ENCODE results near the gene ISG15. TPM values are rescaled to one million over a fixed set of nuclear protein-coding genes. Genes with fewer than 3 reads are reported as not detected.

The ISG15 gene
- total and polyA plus RNA-seq, 2 of the 13 experiments (the other 11 are each of a cell fraction or from before 2014, with no cell fraction given): 42.1 to 54.9 TPM

GRCh38 chr1:1045129-1045528 is 31.8 kb downstream of the ISG15 start:
- intact Hi-C loops (cut with micrococcal nuclease; ENCODE audit: unreplicated experiment): no loop called here
- Histone ChIP-seq H3K4me3 (replicated peaks in 1 of 3; ENCODE audit: insufficient read depth in 1 of 3, low read depth in 2 of 3, low read length in 3 of 3) (no peak overlapping the region), H4K20me1 (ENCODE audit: insufficient read depth, low read length) (no peaks in the 10 kb centered on the region), H3K27ac (ENCODE audit: extremely low read length, insufficient read depth, low read length) (no peak overlapping the region), H3K9me3 (ENCODE audit: low read length) (no peaks in the 10 kb centered on the region), H3K27me3 (ENCODE audit: control insufficient read depth in 1 of 2, insufficient read depth in 2 of 2, low read length in 2 of 2) (no peaks in the 10 kb centered on the region), H3K4me1 (ENCODE audit: insufficient read depth, low read length) (no peaks in the 10 kb centered on the region), H3K36me3 (replicated peaks in 1 of 2; ENCODE audit: control insufficient read depth in 1 of 2, insufficient read depth in 2 of 2, low read length in 2 of 2) (peaks cover 41 to 61% of the 10 kb centered on the region in 2 experiments; a peak in 4 of 5 replicates), H3K9ac (ENCODE audit: insufficient read depth, low read depth, low read length) (no peak overlapping the region), H3K79me2 (ENCODE audit: insufficient read depth, low read length) (no peaks in the 10 kb centered on the region), H2AFZ (ENCODE audit: low read length) (no peak overlapping the region), H3K4me2 (ENCODE audit: low read depth, low read length) (no peak overlapping the region)
- TF ChIP-seq MATR3 (CRISPR knock-in tag; IDR thresholded peaks at IDR 0.05): no peak
- no peak for TF ChIP-seq KMT2B (CRISPR knock-in tag; IDR thresholded peaks at IDR 0.05)
- TF ChIP-seq ARID2 (CRISPR knock-in tag; IDR thresholded peaks at IDR 0.05; ENCODE audit: borderline replicate concordance): no peak
- TF ChIP-seq TAF1 (CRISPR knock-in tag; IDR thresholded peaks at IDR 0.05): no peak
- no peak for TF ChIP-seq IRF1 (CRISPR knock-in tag; IDR thresholded peaks at IDR 0.05; ENCODE audit: low read depth)
- no peak for TF ChIP-seq ATF7 (IDR thresholded peaks at IDR 0.05)
- TF ChIP-seq ATF7 (CRISPR knock-in tag; IDR thresholded peaks at IDR 0.05): no peak
- TF ChIP-seq, protein P1, sequence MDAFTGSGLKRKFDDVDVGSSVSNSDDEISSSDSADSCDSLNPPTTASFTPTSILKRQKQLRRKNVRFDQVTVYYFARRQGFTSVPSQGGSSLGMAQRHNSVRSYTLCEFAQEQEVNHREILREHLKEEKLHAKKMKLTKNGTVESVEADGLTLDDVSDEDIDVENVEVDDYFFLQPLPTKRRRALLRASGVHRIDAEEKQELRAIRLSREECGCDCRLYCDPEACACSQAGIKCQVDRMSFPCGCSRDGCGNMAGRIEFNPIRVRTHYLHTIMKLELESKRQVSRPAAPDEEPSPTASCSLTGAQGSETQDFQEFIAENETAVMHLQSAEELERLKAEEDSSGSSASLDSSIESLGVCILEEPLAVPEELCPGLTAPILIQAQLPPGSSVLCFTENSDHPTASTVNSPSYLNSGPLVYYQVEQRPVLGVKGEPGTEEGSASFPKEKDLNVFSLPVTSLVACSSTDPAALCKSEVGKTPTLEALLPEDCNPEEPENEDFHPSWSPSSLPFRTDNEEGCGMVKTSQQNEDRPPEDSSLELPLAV (CRISPR knock-in tag; conservative IDR thresholded peaks at IDR 0.05; ENCODE audit: low read depth): no peak
- no peak for TF ChIP-seq ZNF207 (IDR thresholded peaks at IDR 0.05; ENCODE audit: borderline replicate concordance)
- TF ChIP-seq, protein P2, sequence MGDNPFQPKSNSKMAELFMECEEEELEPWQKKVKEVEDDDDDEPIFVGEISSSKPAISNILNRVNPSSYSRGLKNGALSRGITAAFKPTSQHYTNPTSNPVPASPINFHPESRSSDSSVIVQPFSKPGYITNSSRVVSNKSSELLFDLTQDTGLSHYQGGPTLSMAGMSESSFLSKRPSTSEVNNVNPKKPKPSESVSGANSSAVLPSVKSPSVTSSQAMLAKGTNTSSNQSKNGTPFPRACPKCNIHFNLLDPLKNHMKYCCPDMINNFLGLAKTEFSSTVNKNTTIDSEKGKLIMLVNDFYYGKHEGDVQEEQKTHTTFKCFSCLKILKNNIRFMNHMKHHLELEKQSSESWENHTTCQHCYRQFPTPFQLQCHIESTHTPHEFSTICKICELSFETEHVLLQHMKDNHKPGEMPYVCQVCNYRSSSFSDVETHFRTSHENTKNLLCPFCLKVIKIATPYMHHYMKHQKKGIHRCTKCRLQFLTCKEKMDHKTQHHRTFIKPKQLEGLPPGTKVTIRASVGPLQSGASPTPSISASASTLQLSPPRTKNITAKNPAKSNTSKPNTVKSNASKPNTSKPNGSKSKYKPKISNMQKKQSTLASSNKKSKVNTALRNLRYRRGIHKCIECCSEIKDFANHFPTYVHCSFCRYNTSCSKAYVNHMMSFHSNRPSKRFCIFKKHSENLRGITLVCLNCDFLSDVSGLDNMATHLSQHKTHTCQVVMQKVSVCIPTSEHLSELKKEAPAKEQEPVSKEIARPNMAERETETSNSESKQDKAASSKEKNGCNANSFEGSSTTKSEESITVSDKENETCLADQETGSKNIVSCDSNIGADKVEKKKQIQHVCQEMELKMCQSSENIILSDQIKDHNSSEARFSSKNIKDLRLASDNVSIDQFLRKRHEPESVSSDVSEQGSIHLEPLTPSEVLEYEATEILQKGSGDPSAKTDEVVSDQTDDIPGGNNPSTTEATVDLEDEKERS (CRISPR knock-in tag; IDR thresholded peaks at IDR 0.05): no peak
- TF ChIP-seq, protein P3, sequence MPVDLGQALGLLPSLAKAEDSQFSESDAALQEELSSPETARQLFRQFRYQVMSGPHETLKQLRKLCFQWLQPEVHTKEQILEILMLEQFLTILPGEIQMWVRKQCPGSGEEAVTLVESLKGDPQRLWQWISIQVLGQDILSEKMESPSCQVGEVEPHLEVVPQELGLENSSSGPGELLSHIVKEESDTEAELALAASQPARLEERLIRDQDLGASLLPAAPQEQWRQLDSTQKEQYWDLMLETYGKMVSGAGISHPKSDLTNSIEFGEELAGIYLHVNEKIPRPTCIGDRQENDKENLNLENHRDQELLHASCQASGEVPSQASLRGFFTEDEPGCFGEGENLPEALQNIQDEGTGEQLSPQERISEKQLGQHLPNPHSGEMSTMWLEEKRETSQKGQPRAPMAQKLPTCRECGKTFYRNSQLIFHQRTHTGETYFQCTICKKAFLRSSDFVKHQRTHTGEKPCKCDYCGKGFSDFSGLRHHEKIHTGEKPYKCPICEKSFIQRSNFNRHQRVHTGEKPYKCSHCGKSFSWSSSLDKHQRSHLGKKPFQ (CRISPR knock-in tag; IDR thresholded peaks at IDR 0.05; ENCODE audit: insufficient replicate concordance): no peak
- no peak for TF ChIP-seq ZNF549 (CRISPR knock-in tag; IDR thresholded peaks at IDR 0.05)
- no peak for TF ChIP-seq ZNF550 (CRISPR knock-in tag; IDR thresholded peaks at IDR 0.05; ENCODE audit: borderline replicate concordance)
- no peak for TF ChIP-seq ZNF296 (CRISPR knock-in tag; conservative IDR thresholded peaks at IDR 0.05)
- TF ChIP-seq DPF2 (CRISPR knock-in tag; IDR thresholded peaks at IDR 0.05; ENCODE audit: borderline replicate concordance, low read depth): no peak
- TF ChIP-seq KLF16 (CRISPR knock-in tag; IDR thresholded peaks at IDR 0.05): no peak
- no peak for TF ChIP-seq TCF12 (IDR thresholded peaks at IDR 0.05)
- TF ChIP-seq TCF12 (CRISPR knock-in tag; IDR thresholded peaks at IDR 0.05): no peak
- 98% methylated on average over 9 of the region's 23 CpGs for WGBS (ENCODE audit: low lambda C conversion rate)
- FAIRE-seq (no peak), ATAC-seq (no peak), DNase-seq (ENCODE audit: low spot score) (no peak)
- POLR2A ChIA-PET: no interaction called here
- CTCF ChIA-PET (ENCODE audit: low intra/inter-chr PET ratio, low total read pairs): no interaction called here
- in situ Hi-C loops (cut with HindIII; ENCODE audit: extremely low pct_ligation_motif_present, low pct_unique_long_range_greater_than_20kb): no loop called here
- BruUV-seq (replicated peaks): no TSS peak

Data from HepG2 (cell line).